IMR-90 (cell line): ENCODE results near the gene COL17A1.

Experiments
- TF ChIP-seq, protein P1 (sequence below): fragments of 150-350 bp; IDR thresholded peaks from 2 replicates; pipeline ENCODE4 v1.6.1; 2017; ENCODE audit warnings: mild to moderate bottlenecking, antibody characterized with exemption, low read length, low read depth
- TF ChIP-seq, protein P2 (sequence below): conservative IDR thresholded peaks from 2 replicates; pipeline ENCODE4 v1.5.1; 2012; ENCODE audit warnings: mild to moderate bottlenecking, low read depth, low read length, improper control_type of control experiment

DNA sequence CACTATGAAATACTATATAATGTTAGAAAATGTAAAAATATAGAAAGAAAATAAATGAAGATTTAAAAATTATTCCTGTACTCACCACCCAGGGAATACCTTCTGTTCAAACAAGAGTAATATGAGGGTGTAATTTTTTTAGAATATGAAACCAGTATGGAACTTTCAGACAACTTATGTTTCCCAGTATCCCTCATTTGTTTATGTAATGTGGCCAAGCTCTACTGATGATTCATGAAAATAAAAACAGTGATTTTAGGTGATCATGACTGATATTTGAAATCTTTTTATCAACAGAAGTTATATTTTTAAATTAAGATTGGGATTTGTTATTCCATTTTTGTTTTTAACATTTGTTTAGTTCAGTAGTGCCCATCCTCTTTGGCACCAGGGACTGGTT lies 100.0 kb downstream of the COL17A1 start:
- TF ChIP-seq, protein P1, sequence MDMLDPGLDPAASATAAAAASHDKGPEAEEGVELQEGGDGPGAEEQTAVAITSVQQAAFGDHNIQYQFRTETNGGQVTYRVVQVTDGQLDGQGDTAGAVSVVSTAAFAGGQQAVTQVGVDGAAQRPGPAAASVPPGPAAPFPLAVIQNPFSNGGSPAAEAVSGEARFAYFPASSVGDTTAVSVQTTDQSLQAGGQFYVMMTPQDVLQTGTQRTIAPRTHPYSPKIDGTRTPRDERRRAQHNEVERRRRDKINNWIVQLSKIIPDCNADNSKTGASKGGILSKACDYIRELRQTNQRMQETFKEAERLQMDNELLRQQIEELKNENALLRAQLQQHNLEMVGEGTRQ, result no peak
- TF ChIP-seq, protein P2, sequence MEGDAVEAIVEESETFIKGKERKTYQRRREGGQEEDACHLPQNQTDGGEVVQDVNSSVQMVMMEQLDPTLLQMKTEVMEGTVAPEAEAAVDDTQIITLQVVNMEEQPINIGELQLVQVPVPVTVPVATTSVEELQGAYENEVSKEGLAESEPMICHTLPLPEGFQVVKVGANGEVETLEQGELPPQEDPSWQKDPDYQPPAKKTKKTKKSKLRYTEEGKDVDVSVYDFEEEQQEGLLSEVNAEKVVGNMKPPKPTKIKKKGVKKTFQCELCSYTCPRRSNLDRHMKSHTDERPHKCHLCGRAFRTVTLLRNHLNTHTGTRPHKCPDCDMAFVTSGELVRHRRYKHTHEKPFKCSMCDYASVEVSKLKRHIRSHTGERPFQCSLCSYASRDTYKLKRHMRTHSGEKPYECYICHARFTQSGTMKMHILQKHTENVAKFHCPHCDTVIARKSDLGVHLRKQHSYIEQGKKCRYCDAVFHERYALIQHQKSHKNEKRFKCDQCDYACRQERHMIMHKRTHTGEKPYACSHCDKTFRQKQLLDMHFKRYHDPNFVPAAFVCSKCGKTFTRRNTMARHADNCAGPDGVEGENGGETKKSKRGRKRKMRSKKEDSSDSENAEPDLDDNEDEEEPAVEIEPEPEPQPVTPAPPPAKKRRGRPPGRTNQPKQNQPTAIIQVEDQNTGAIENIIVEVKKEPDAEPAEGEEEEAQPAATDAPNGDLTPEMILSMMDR, result no peak
